Measurements from ENCODE around the gene SPSB2.

- TF ChIP-seq KLF10 (tag by site-specific recombination; IDR thresholded peaks at IDR 0.05) (peak; percentile 45), TCF7L2 (IDR thresholded peaks at IDR 0.05; ENCODE audit: borderline replicate concordance, low read depth, low read length) (no peak), ZNF121 (tag by site-specific recombination; IDR thresholded peaks at IDR 0.05) (no peak), ZBTB10 (tag by site-specific recombination; IDR thresholded peaks at IDR 0.05) (peak; percentile 69; the same call in 1 of the 2 replicates), CTCF (tag by site-specific recombination; IDR thresholded peaks at IDR 0.05) (no peak), BCL11A (tag by site-specific recombination; IDR thresholded peaks at IDR 0.05; ENCODE audit: low read depth) (no peak)
These were observed 21.8 kb downstream of the SPSB2 start, which contains the start of gene CDCA3 for GRCh38 chr12:6851153-6851920.
